SK-N-SH treated with all-trans-retinoic acid at 6 μM for 48 hours (cell line): Measurements from ENCODE around the gene PRRT3.

Source experiments
- GLIS3 ChIP-seq: fragments of 250-450 bp; sonication (Bioruptor Pico); IDR thresholded peaks from 2 replicates; pipeline ENCODE4 v1.5.0; 2020; ENCODE audit warnings: mild to moderate bottlenecking, moderate library complexity
- RARB ChIP-seq: fragments of 250-450 bp; sonication (Bioruptor Pico); IDR thresholded peaks from 2 replicates; pipeline ENCODE4 v1.8.0; 2021; ENCODE audit warnings: mild to moderate bottlenecking, moderate library complexity
- ZNF565 ChIP-seq: fragments of 450-650 bp; formaldehyde crosslinking; conservative IDR thresholded peaks from 2 replicates; pipeline ENCODE4 v1.5.0; 2020; ENCODE audit warnings: low read depth, mild to moderate bottlenecking, moderate library complexity
- TF ChIP-seq, protein P1 (sequence below): fragments of 250-450 bp; sonication (Bioruptor Pico); IDR thresholded peaks from 2 replicates; pipeline ENCODE4 v1.5.1; 2020; ENCODE audit warnings: low read depth, mild to moderate bottlenecking, moderate library complexity
- TF ChIP-seq, protein P2 (sequence below): fragments of 250-450 bp; sonication (Bioruptor Pico); IDR thresholded peaks from 2 replicates; pipeline ENCODE4 v1.5.0; 2020; ENCODE audit warnings: mild to moderate bottlenecking, moderate library complexity

DNA sequence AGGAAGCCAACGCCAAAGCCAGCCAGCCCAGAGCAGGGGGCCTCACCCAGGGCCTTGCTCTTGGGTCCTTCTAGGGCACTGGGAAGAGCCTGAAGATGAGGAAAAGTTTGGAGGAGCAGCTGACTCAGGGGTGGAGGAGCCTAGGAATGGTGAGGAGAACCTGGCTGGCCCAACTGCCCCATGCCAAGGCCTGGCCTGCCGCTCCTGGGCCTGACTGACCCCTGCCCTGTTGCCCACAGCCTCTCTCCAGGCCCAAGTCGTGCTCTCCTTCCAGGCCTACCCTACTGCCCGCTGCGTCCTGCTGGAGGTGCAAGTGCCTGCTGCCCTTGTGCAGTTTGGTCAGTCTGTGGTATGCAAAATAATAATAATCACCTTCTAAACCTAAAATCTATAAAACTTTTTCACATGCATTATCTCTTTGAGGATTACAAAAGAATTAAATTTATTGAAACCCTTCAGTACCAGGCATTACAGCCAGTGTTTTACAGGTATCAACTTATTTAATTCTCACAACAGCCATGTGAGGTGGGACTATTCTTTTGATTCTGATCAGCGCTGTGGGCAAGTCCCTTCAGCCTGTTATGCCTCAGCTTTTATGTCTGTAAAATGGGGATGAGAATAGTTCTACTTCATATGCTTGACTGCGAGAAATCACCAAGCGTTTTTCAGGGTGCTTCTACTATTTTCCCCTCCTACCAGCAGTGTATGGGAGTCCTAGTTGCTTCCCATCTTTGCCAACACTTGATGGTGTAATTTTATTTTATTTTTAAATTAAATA, 33.8 kb downstream of the PRRT3 start:
- TF ChIP-seq, protein P1, sequence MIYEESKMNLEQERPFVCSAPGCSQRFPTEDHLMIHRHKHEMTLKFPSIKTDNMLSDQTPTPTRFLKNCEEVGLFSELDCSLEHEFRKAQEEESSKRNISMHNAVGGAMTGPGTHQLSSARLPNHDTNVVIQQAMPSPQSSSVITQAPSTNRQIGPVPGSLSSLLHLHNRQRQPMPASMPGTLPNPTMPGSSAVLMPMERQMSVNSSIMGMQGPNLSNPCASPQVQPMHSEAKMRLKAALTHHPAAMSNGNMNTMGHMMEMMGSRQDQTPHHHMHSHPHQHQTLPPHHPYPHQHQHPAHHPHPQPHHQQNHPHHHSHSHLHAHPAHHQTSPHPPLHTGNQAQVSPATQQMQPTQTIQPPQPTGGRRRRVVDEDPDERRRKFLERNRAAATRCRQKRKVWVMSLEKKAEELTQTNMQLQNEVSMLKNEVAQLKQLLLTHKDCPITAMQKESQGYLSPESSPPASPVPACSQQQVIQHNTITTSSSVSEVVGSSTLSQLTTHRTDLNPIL (CRISPR knock-in tag): no peak
- TF ChIP-seq RARB (no peak), GLIS3 (CRISPR knock-in tag) (no peak), ZNF565 (CRISPR knock-in tag) (no peak)
- TF ChIP-seq, protein P2, sequence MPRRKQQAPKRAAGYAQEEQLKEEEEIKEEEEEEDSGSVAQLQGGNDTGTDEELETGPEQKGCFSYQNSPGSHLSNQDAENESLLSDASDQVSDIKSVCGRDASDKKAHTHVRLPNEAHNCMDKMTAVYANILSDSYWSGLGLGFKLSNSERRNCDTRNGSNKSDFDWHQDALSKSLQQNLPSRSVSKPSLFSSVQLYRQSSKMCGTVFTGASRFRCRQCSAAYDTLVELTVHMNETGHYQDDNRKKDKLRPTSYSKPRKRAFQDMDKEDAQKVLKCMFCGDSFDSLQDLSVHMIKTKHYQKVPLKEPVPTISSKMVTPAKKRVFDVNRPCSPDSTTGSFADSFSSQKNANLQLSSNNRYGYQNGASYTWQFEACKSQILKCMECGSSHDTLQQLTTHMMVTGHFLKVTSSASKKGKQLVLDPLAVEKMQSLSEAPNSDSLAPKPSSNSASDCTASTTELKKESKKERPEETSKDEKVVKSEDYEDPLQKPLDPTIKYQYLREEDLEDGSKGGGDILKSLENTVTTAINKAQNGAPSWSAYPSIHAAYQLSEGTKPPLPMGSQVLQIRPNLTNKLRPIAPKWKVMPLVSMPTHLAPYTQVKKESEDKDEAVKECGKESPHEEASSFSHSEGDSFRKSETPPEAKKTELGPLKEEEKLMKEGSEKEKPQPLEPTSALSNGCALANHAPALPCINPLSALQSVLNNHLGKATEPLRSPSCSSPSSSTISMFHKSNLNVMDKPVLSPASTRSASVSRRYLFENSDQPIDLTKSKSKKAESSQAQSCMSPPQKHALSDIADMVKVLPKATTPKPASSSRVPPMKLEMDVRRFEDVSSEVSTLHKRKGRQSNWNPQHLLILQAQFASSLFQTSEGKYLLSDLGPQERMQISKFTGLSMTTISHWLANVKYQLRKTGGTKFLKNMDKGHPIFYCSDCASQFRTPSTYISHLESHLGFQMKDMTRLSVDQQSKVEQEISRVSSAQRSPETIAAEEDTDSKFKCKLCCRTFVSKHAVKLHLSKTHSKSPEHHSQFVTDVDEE (CRISPR knock-in tag): no peak
